Adipocyte (in vitro differentiated cells): ENCODE data around the gene B3GAT1.
A peak's percentile ranks its signal among the peaks of the same experiment; 100 is the strongest.

Source experiments
- DNase-seq: peaks from one replicate; pipeline ENCODE4 v3.0.0-alpha.2; 2015; ENCODE audit warnings: low read depth
- H3K27me3 ChIP-seq: replicated peaks from 2 replicates; pipeline ENCODE4 v1.7.0; 2013; ENCODE audit warnings: mild to moderate bottlenecking, low read length, moderate library complexity; ENCODE audit not compliant: control insufficient read depth, insufficient read depth
- H3K36me3 ChIP-seq: 2 replicates; pipeline ENCODE4 v1.7.0; 2013; ENCODE audit warnings: low read length, mild to moderate bottlenecking, moderate library complexity; ENCODE audit not compliant: control insufficient read depth, insufficient read depth, severe bottlenecking
- H3K4me1 ChIP-seq: 2 replicates; pipeline ENCODE4 v1.7.0; 2013; ENCODE audit warnings: mild to moderate bottlenecking, low read length, moderate library complexity; ENCODE audit not compliant: control insufficient read depth, insufficient read depth
- H3K4me3 ChIP-seq: 2 replicates; pipeline ENCODE4 v1.7.0; 2013; ENCODE audit warnings: mild to moderate bottlenecking, low read length, moderate library complexity
- H3K9ac ChIP-seq: 2 replicates; pipeline ENCODE4 v1.7.0; 2013; ENCODE audit warnings: mild to moderate bottlenecking, low read length, moderate library complexity
- H3K9me3 ChIP-seq: 2 replicates; pipeline ENCODE4 v1.7.0; 2013; ENCODE audit warnings: mild to moderate bottlenecking, low read length, moderate library complexity; ENCODE audit not compliant: control insufficient read depth

B3GAT1 gene

GRCh38 chr11:134334796-134335571 is 77.1 kb downstream of the B3GAT1 start:
- Histone ChIP-seq H3K27me3 (peaks cover 26% of the 10 kb centered on the region), H3K36me3 (no peaks in the 10 kb centered on the region), H3K4me1 (peaks cover 8% of the 10 kb centered on the region), H3K9ac (no peak overlapping the region), H3K4me3 (no peak overlapping the region), H3K9me3 (no peaks in the 10 kb centered on the region)
- DNase-seq = no peak

DNA sequence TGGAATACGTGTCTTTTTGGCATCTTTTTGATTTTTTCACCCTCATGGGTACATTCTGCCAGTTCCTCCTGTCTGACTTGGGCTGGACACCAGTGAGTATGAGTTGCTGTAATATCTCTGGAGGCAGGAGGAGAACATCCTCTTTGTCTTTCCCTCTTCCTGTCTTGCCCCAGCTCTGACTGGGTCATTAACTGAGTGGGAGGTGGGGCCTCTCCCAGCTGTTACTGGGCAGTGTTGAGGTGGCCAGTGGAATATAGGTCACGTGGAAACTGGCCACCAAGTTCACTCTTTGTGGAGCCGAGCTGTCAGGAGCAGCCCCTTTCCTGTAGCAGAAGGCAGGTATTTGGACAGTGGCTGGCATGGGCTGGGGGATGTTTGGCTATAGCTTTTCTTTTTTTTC is 78.1 kb downstream of the B3GAT1 start:
- no peak for DNase-seq
- Histone ChIP-seq H3K9ac (no peak overlapping the region), H3K36me3 (no peaks in the 10 kb centered on the region), H3K4me3 (no peak overlapping the region), H3K27me3 (peaks cover 27% of the 10 kb centered on the region), H3K4me1 (peaks cover 8% of the 10 kb centered on the region), H3K9me3 (no peaks in the 10 kb centered on the region)

- Histone ChIP-seq H3K4me1 (peaks cover 8% of the 10 kb centered on the region), H3K27me3 (peaks cover 27% of the 10 kb centered on the region)
These were observed 78.7 kb downstream of the B3GAT1 start for GRCh38 chr11:134333312-134333711.

DNA sequence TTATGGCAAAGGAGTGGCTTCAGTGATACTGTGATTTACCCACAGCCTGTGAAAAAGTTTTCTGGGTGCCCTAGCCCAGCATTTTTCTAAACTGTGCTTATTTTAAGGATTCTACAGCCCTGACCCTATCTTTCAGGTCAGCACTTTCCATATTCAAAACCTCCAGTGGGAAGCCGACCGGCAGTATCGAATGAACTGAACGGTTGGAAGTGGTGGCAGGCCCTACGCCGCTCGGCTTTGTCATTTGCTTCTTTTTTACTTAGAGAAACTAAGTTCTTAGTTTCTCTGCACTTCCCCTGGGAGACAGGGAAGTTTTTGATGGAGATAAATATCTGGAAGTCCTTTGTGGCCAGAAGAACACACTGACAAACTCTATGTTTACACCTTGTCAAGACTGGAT is 79.3 kb downstream of the B3GAT1 start:
- H3K4me3 ChIP-seq = no peak overlapping the region
- no peaks in the 10 kb centered on the region for H3K9me3 ChIP-seq
- no peak overlapping the region for H3K9ac ChIP-seq
- no peaks in the 10 kb centered on the region for H3K36me3 ChIP-seq
- peaks cover 27% of the 10 kb centered on the region for H3K27me3 ChIP-seq
- peaks cover 8% of the 10 kb centered on the region for H3K4me1 ChIP-seq
- no peak for DNase-seq

More at GRCh38 chr11:134333312-134333711, 78.7 kb downstream of the B3GAT1 start:
- H3K9me3 ChIP-seq = no peaks in the 10 kb centered on the region
- H3K4me3 ChIP-seq = no peak overlapping the region
- H3K36me3 ChIP-seq = no peaks in the 10 kb centered on the region
- DNase-seq = no peak
- H3K9ac ChIP-seq = no peak overlapping the region

DNA sequence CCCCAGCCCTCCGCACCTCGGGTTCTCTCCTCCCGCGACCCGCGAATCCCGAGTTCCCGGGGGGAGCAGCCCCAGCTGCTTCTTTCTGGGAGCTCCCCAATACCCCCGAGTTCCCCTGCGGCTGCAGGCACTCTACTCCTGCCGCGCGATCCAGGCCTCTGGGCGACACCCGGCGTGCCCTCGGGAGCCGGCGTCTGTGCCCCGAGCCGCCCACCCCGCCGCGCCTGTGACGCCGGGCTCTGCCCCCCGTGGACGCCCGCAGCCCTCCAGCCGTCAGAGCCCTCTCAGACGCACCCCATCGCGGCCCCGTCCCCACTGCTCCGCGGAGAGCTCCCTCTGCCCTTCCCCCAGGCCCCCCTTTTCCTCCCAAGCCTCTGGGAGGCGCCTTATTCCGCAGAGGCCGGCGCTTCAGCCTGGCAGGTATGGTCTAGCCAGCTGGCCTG is 79.8 kb downstream of the B3GAT1 start:
- peaks cover 8% of the 10 kb centered on the region for H3K4me1 ChIP-seq
- no peaks in the 10 kb centered on the region for H3K36me3 ChIP-seq
- H3K27me3 ChIP-seq = peaks cover 27% of the 10 kb centered on the region
- H3K9ac ChIP-seq = no peak overlapping the region
- H3K9me3 ChIP-seq = no peaks in the 10 kb centered on the region
- H3K4me3 ChIP-seq = no peak overlapping the region
- DNase-seq = no peak

DNA sequence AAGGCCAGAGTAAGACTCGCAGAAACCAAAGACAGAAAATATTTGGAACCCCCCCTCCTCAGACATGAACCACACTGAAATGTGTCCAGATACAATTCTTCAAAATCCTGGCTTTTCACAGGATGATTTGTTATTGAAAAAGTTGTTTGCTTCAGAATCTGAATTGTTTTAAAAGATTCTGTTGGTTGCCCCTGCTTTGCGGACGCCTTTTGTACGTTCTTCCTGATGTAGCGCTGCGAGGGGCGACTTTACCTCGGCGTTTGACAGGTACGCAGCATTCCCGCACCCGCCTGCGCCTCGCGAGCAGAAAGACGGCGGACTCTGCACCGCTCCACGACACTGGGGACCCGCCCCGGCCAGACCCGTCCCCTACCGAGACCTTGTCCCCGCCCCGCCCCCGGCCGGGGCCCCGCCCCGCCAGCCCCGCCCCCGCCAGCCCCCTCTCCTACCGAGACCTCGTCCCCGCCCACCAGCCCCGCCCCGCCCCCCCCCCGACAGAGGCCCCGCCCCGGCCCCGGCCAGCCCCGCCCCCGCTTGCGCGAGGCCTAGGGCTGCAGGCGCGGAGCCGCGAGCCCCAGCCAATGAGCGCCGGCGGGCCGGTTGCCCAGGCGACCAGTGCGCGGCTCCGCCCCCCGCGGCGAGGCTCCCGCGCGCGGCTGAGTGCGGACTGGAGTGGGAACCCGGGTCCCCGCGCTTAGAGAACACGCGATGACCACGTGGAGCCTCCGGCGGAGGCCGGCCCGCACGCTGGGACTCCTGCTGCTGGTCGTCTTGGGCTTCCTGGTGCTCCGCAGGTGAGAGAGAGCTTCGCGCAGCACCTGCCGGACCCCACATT is 80.5 kb downstream of the B3GAT1 start, which contains the start of gene GLB1L2:
Gene GLB1L2 (plus strand): TSS at position 635 of the 835 bp plus-strand sequence. CDS start 74 bp downstream, at position 709.
- H3K9ac ChIP-seq = no peak within 1 kb of the TSS
- H3K9me3 ChIP-seq = no peaks in the 10 kb centered on the region
- peak within 1 kb of the TSS; percentile 59 for H3K4me3 ChIP-seq
- peaks cover 8% of the 10 kb centered on the region for H3K4me1 ChIP-seq
- H3K27me3 ChIP-seq = peaks cover 33% of the 10 kb centered on the region
- H3K36me3 ChIP-seq = no peaks in the 10 kb centered on the region
- peak; percentile 7 for DNase-seq

DNA sequence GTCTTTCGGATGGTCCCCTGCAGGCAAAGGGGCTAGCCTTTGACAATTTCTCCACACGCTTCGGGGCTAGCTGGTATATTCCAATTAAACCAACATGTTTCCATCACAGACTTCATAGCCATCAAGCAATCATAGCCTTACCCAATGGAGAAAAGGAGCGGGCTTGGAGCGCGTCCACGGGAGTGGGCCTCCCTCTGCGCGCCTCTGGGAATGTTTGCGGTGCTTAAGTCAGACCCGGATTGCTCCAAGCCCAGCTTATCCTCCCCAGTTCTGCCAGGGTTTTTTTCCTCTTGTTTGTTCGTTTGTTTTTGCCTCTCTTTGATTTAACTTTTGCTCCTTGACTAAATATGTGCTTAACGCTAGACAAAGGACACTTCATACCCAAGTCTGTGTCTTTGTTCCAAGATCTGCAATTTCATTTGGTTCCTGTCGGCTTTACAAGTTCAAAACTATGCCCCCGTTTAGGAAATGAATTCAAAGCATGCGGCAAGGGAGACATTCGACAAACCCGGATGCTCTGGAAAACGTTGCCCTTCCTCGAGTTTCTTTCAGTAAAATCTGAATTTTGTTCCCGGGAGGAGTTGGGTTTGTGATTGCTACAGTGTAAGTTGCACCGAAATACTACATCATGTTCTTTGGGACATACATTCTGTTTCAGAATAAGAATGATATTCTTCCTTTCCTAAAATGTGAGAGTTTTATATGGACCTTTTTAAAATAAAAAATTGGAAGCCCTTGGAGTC is 81.3 kb downstream of the B3GAT1 start:
- Histone ChIP-seq H3K36me3 (no peaks in the 10 kb centered on the region), H3K9me3 (no peaks in the 10 kb centered on the region), H3K27me3 (peaks cover 34% of the 10 kb centered on the region), H3K9ac (no peak overlapping the region), H3K4me3 (peak overlapping the region; percentile 59), H3K4me1 (peaks cover 8% of the 10 kb centered on the region)
- no peak for DNase-seq
